H1 (cell line): ENCODE data around the gene RPS21. TPM values are rescaled to one million over a fixed set of nuclear protein-coding genes. Genes with fewer than 3 reads are reported as not detected.

Source experiments
- polyA plus RNA-seq, 7 experiments: library from polyadenylated mRNA; depleted of rRNA in 3 of 7; stranded (reverse) in 5 of 7; unstranded in 2 of 7; fragments of >200 nt in 5 of 7; fragments of 200-250 nt in 2 of 7; gene quantifications; 1 replicate in 5 of 7; 2 replicates in 1 of 7; 4 replicates in 1 of 7; pipeline versions ENCODE4 v1.2.1 to v1.2.3, GENCODE V29; 2011 to 2013; ENCODE audit warnings: missing spikeins in 2 of 7, mixed read lengths in 2 of 7
- total RNA-seq: library from RNA; stranded (reverse); fragmentation: NEBNext Ultra II Directional; extraction: Animal tissue kit (Norgen Biotek cat#: 25700); gene quantifications from 2 replicates; pipeline ENCODE4 v1.2.1, GENCODE V29; 2021

Gene RPS21
- total and polyA plus RNA-seq, 2 of the 8 experiments (the other 6 are each of a cell fraction or from before 2014, with no cell fraction given) = 1,787 to 7,219 TPM

Other genes with a start within 250 kb of the RPS21 start
- 339 and 361 TPM in 2 replicates for gene PSMA7, start 243.7 kb upstream of the RPS21 start, total RNA-seq
- 607 and 648 TPM in 2 replicates for gene PSMA7, start 243.7 kb upstream of the RPS21 start, polyA plus RNA-seq (2011; rRNA removed)
- 22.4 and 28.4 TPM in 2 replicates for gene SS18L1, start 243.3 kb upstream of the RPS21 start, total RNA-seq
- gene SS18L1, start 243.3 kb upstream of the RPS21 start, polyA plus RNA-seq (2011; rRNA removed) = 29.7 and 36.6 TPM in 2 replicates
- 22.8 and 24.1 TPM in 2 replicates for gene MTG2, start 204.1 kb upstream of the RPS21 start, total RNA-seq
- gene MTG2, start 204.1 kb upstream of the RPS21 start, polyA plus RNA-seq (2011; rRNA removed) = 14.4 and 24.7 TPM in 2 replicates
- 4.4 and 4.5 TPM in 2 replicates for gene HRH3, start 166.8 kb upstream of the RPS21 start, total RNA-seq
- gene HRH3, start 166.8 kb upstream of the RPS21 start, polyA plus RNA-seq (2011; rRNA removed) = 2.0 and 3.1 TPM in 2 replicates
- 42.4 and 42.6 TPM in 2 replicates for gene OSBPL2, start 148.6 kb upstream of the RPS21 start, total RNA-seq
- 11.7 and 16.9 TPM in 2 replicates for gene OSBPL2, start 148.6 kb upstream of the RPS21 start, polyA plus RNA-seq (2011; rRNA removed)
- 126 and 138 TPM in 2 replicates for gene ADRM1, start 84.1 kb upstream of the RPS21 start, total RNA-seq
- gene ADRM1, start 84.1 kb upstream of the RPS21 start, polyA plus RNA-seq (2011; rRNA removed) = 214 and 260 TPM in 2 replicates
- 210 and 225 TPM in 2 replicates for gene LAMA5, start 19.8 kb upstream of the RPS21 start, total RNA-seq
- gene LAMA5, start 19.8 kb upstream of the RPS21 start, polyA plus RNA-seq (2011; rRNA removed) = 34.4 and 90.7 TPM in 2 replicates
- 8.0 TPM in 2 replicates for gene CABLES2, start 20.2 kb downstream of the RPS21 start, total RNA-seq
- gene CABLES2, start 20.2 kb downstream of the RPS21 start, polyA plus RNA-seq (2011; rRNA removed) = 8.8 and 10.5 TPM in 2 replicates
- gene RBBP8NL, start 40.4 kb downstream of the RPS21 start, total RNA-seq = 0.43 and 0.59 TPM in 2 replicates
- 0.48 and 0.88 TPM in 2 replicates for gene RBBP8NL, start 40.4 kb downstream of the RPS21 start, polyA plus RNA-seq (2011; rRNA removed)
- gene GATA5, start 88.9 kb downstream of the RPS21 start, total RNA-seq = 0.11 and 0.15 TPM in 2 replicates
- gene GATA5, start 88.9 kb downstream of the RPS21 start, polyA plus RNA-seq (2011; rRNA removed) = 0.08 TPM in 2 replicates